Panc1 (cell line): ENCODE results near the gene WDR1. TPM values are rescaled to one million over a fixed set of nuclear protein-coding genes. Genes with fewer than 3 reads are reported as not detected.

Experiments used
- ATAC-seq: fragments of 200-7000 bp; cut with Tn5 transposase; 2 replicates; pipeline ENCODE4 v1.9.1; 2020; ENCODE audit warnings: mild to moderate bottlenecking, moderate library complexity
- BruUV-seq: library from RNA; stranded (reverse); fragments of 400-500 nt; replicated peaks from 2 replicates; lab custom pipeline; 2021; lab: Mats Ljungman, UMichigan
- CTCF ChIA-PET: fragments of 300-600 bp; sonication (Branson Sonifier 250); formaldehyde crosslinking; loops from one replicate; lab custom pipeline; 2022; ENCODE audit warnings: antibody characterized with exemption; lab: Charles Lee
- POLR2A ChIA-PET: fragments of 300-600 bp; sonication (Branson Sonifier 250); formaldehyde crosslinking; loops from one replicate; lab custom pipeline; 2022; ENCODE audit warnings: antibody characterized with exemption; lab: Charles Lee
- DNase-seq: peaks from one replicate; pipeline ENCODE4 v3.0.0-alpha.2; 2010; ENCODE audit warnings: low read depth, low spot score
- H3K27ac ChIP-seq: 2 replicates; pipeline ENCODE4 v1.5.1; 2011; ENCODE audit warnings: mild to moderate bottlenecking, low read length, inconsistent platforms
- H3K27me3 ChIP-seq: fragments of 200-500 bp; sonication (Bioruptor generic); 2 replicates; pipeline ENCODE4 v1.6.0; 2014; ENCODE audit warnings: low read length, inconsistent platforms; ENCODE audit not compliant: control insufficient read depth, insufficient read depth
- H3K36me3 ChIP-seq: fragments of 200-500 bp; sonication (Bioruptor generic); 2 replicates; pipeline ENCODE4 v1.5.1; 2014; ENCODE audit warnings: inconsistent platforms, mild to moderate bottlenecking, low read length, moderate library complexity; ENCODE audit not compliant: control insufficient read depth, insufficient read depth
- H3K4me1 ChIP-seq: 2 replicates; pipeline ENCODE4 v1.5.1; 2011; ENCODE audit warnings: inconsistent platforms, mild to moderate bottlenecking, low read length, moderate library complexity; ENCODE audit not compliant: control insufficient read depth, insufficient read depth
- H3K4me3 ChIP-seq, 2 experiments: 2 replicates each; pipeline ENCODE4 v1.5.1; 2011 to 2012; ENCODE audit warnings: low read depth in 2 of 2, low read length in 2 of 2, mild to moderate bottlenecking in 2 of 2, inconsistent platforms in 1 of 2, moderate library complexity in 1 of 2
- H3K9me3 ChIP-seq: fragments of 200-500 bp; sonication (Bioruptor generic); 2 replicates; pipeline ENCODE4 v1.5.1; 2014; ENCODE audit warnings: low read depth, mild to moderate bottlenecking, inconsistent platforms, low read length, moderate library complexity; ENCODE audit not compliant: control insufficient read depth, insufficient read depth
- POLR2AphosphoS5 ChIP-seq: IDR thresholded peaks from 2 replicates; pipeline ENCODE4 v1.6.1; 2012; ENCODE audit warnings: mild to moderate bottlenecking, low read depth, low read length, moderate library complexity
- SIN3A ChIP-seq: IDR thresholded peaks from 2 replicates; pipeline ENCODE4 v1.6.1; 2012; ENCODE audit warnings: low read depth, mild to moderate bottlenecking, low read length, moderate library complexity, borderline replicate concordance; ENCODE audit not compliant: insufficient read depth
- TCF7L2 ChIP-seq: IDR thresholded peaks from 2 replicates; pipeline ENCODE4 v1.6.1; 2011; ENCODE audit warnings: mild to moderate bottlenecking, low read depth, low read length, inconsistent platforms
- in situ Hi-C: cut with HindIII; loops from 2 replicates; pipeline ENCODE4 v1.10.0; 2016; ENCODE audit warnings: low sequenced_read_pairs, low pct_unique_long_range_greater_than_20kb
- intact Hi-C: fragments of 100-400 bp; cut with micrococcal nuclease; formaldehyde crosslinking; loops from one replicate; pipeline ENCODE4 v1.10.0; 2022; ENCODE audit not compliant: unreplicated experiment
- total RNA-seq: library from RNA; stranded (reverse); gene quantifications from one replicate; pipeline ENCODE4 v1.2.1, GENCODE V29; 2021; ENCODE audit not compliant: unreplicated experiment
- TF ChIP-seq, protein P1 (sequence below): fragments of 450-650 bp; IDR thresholded peaks from 2 replicates; pipeline ENCODE4 v1.5.1; 2017; ENCODE audit warnings: mild to moderate bottlenecking
- TF ChIP-seq, protein P2 (sequence below), 2 experiments: IDR thresholded peaks; 2 replicates each; pipeline ENCODE4 v1.6.1; 2011 to 2012; ENCODE audit warnings: low read depth in 2 of 2, control low read depth in 1 of 2, low read length in 1 of 2, mild to moderate bottlenecking in 1 of 2, moderate library complexity in 1 of 2; ENCODE audit not compliant: insufficient read depth in 1 of 2

WDR1 gene
- total RNA-seq, 1 experiment from 2014 or later: 260 TPM

DNA sequence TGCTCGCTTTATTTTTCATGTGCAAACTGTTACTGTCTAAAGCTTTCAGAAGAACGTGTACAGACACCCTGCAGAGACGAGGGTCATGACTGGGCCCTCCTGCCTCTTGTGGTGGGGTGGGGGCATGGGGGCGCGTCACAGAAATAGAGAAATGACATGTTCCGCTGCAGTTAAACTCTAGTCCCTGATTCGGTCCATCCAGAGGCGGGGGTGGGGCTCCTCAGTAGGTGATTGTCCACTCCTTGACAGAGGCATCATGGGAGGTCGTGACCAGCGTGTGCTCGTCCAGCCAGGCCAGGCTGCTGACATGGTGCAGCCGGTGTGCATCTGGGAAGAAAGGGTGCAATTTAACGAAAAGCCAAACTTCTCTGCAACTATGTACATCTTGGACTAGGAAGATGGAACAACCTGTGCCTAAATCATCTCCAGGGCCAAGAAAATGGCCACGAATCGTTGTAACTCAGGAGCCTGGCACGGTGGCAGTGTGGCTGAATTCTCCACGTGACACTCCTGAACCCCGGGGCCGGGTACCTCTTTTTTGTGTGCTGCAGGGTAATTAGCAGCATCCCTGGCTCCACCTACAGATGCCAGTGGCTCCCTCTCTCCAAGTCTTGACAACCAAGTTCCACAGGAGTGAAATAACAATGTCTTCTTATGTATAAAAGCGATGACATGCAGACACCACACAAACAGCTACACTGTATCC, 41.3 kb downstream of the WDR1 start:
- Histone ChIP-seq H3K27me3 (no peaks in the 10 kb centered on the region), H3K4me3 (no peak overlapping the region), H3K36me3 (no peaks in the 10 kb centered on the region; the same call in 1 of the 2 replicates), H3K27ac (no peak overlapping the region), H3K4me1 (no peaks in the 10 kb centered on the region), H3K9me3 (no peaks in the 10 kb centered on the region)
- no TSS peak for BruUV-seq
- DNase-seq (no peak), ATAC-seq (no peak)
- TF ChIP-seq SIN3A (no peak), TCF7L2 (no peak), POLR2AphosphoS5 (no peak)
- TF ChIP-seq, protein P1, sequence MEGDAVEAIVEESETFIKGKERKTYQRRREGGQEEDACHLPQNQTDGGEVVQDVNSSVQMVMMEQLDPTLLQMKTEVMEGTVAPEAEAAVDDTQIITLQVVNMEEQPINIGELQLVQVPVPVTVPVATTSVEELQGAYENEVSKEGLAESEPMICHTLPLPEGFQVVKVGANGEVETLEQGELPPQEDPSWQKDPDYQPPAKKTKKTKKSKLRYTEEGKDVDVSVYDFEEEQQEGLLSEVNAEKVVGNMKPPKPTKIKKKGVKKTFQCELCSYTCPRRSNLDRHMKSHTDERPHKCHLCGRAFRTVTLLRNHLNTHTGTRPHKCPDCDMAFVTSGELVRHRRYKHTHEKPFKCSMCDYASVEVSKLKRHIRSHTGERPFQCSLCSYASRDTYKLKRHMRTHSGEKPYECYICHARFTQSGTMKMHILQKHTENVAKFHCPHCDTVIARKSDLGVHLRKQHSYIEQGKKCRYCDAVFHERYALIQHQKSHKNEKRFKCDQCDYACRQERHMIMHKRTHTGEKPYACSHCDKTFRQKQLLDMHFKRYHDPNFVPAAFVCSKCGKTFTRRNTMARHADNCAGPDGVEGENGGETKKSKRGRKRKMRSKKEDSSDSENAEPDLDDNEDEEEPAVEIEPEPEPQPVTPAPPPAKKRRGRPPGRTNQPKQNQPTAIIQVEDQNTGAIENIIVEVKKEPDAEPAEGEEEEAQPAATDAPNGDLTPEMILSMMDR: no peak
- TF ChIP-seq, protein P2, sequence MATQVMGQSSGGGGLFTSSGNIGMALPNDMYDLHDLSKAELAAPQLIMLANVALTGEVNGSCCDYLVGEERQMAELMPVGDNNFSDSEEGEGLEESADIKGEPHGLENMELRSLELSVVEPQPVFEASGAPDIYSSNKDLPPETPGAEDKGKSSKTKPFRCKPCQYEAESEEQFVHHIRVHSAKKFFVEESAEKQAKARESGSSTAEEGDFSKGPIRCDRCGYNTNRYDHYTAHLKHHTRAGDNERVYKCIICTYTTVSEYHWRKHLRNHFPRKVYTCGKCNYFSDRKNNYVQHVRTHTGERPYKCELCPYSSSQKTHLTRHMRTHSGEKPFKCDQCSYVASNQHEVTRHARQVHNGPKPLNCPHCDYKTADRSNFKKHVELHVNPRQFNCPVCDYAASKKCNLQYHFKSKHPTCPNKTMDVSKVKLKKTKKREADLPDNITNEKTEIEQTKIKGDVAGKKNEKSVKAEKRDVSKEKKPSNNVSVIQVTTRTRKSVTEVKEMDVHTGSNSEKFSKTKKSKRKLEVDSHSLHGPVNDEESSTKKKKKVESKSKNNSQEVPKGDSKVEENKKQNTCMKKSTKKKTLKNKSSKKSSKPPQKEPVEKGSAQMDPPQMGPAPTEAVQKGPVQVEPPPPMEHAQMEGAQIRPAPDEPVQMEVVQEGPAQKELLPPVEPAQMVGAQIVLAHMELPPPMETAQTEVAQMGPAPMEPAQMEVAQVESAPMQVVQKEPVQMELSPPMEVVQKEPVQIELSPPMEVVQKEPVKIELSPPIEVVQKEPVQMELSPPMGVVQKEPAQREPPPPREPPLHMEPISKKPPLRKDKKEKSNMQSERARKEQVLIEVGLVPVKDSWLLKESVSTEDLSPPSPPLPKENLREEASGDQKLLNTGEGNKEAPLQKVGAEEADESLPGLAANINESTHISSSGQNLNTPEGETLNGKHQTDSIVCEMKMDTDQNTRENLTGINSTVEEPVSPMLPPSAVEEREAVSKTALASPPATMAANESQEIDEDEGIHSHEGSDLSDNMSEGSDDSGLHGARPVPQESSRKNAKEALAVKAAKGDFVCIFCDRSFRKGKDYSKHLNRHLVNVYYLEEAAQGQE (IDR thresholded peaks at IDR 0.05; ENCODE audit: insufficient read depth in 1 of 2, low read depth in 2 of 2, low read length in 1 of 2): no peak
- in situ Hi-C loops: no loop called here
- POLR2A ChIA-PET: no interaction called here
- intact Hi-C loops: no loop called here
- CTCF ChIA-PET: no interaction called here

DNA sequence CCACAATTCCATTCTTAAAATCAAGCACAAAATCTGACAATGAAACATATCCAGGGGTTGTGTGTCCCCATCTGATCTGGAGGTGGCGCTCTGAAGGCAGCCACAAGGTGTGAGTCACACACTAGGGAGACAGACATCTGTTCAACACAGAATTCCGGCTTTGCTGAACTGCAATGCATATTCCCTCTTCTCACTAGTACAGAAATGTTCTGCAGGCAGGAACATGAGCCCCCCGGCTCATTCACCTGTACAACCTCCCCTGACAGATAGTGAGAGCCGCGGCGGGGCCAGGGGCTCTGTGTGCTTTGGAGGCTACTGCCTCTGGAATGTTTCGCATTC, 41.9 kb downstream of the WDR1 start:
- intact Hi-C loops (no loop called here), in situ Hi-C loops (no loop called here)
- no peak for DNase-seq
- BruUV-seq: TSS peak; percentile 88
- Histone ChIP-seq H3K4me1 (no peaks in the 10 kb centered on the region), H3K27me3 (no peaks in the 10 kb centered on the region), H3K27ac (no peak overlapping the region), H3K36me3 (no peaks in the 10 kb centered on the region; the same call in 1 of the 2 replicates), H3K9me3 (no peaks in the 10 kb centered on the region), H3K4me3 (no peak overlapping the region)
- TF ChIP-seq, protein P1: no peak
- no peak for TF ChIP-seq POLR2AphosphoS5
- no peak for TF ChIP-seq SIN3A
- TF ChIP-seq TCF7L2: no peak
- TF ChIP-seq, protein P2 (IDR thresholded peaks at IDR 0.05; ENCODE audit: insufficient read depth in 1 of 2, low read depth in 2 of 2, low read length in 1 of 2): no peak
- ChIA-PET POLR2A (no interaction called here), CTCF (no interaction called here)
- 0 out of 2 replicates have a peak, but pooled peaks have one; percentile 46 for ATAC-seq
